Measurements from ENCODE around the gene INSR.
A peak's percentile ranks its signal among the peaks of the same experiment; 100 is the strongest.

The INSR gene

DNA sequence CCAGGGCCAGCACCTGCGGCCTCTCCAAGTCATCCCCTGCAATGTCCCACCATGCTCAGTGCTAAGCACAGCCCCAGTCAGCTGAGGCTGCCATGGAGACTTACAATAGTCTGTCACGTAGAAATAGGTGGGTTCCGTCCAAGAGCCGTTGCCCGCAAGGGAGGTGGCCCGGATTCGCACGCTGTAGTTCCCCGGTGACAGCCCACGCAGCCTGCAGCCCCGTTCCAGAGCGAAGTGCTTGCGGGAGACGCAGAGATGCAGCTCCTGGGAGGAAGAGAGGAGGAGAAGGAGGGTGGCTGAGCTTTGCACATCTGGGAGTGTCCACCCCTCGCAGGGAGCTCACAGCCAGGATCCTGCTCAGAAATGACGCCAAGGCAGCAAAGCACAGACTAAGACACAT lies 162.2 kb downstream of the INSR start:
- DNase-seq: no peak

DNA sequence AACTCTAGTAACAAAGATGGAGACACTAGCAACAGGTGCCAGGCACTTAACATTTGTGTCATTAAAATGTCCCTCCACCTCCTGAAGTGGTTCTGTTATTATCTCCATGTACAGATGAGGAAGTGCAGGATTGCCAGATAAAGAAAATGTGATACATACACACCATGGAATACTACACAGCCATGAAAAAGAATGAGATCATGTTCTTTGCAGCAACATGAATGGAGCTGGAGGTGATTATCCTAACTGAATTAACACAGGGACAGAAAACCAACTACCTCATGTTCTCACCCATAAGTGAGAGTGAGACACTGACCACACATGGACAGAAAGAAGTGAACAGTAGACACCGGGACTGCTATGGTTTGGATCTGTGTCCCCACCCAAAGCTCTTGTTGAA lies 164.2 kb downstream of the INSR start:
- no peak for DNase-seq

DNA sequence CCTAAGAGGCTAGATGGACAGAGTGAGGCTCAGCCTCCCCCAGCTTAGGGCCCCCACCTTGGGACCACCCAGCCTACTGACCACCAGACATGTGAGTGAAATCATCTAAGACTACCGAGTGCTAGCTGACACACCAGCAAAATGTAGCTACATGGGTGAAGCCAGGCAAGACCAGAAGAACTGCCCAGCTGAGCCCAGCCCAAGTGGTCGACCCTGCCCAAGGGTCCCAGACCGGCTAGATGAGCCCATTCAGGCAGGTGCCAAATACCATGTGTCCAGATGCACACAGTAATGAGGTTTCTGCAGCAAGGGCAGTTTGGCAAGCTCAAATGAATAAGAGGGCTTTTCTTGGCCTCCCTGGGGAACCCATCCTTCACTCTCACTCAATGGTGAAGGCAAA lies 168.1 kb downstream of the INSR start:
- DNase-seq: no peak

DNA sequence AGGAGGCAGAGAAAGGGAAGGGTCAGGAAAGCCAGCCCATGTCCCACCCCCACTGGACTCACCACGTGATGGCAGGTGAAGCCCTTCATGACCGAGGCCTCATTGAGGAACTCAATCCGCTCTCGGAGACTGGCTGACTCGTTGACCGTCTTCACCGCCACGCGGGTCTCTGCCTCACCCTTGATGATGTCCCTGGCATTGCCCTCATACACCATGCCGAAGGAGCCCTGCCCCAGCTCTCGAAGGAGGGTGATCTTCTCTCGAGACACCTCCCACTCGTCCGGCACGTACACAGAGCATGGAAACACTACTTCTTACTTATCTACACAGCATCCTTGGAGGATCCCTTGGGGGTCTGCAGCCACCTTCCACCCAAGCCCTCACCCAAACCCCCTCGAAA lies 169.0 kb downstream of the INSR start:
- no peak for DNase-seq

DNA sequence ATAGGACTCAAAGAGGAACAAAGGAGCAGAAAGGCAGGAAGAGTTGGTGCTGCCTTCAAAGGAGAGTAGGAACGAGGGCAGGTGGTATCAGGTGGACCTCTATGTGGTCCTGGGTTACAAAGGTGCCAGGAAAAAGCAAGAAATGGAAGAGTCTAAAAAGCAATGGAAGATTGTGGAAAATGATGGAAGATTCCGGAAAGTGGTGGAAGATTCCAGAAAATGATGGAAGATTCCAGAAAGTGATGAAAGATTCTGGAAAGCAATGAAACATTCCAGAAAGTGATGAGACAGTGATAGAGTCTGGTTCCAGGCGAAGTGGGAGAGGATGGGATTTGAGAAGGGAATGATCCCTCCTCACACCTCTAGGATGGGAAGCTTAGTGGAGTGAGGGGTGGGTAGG lies 169.4 kb downstream of the INSR start:
- DNase-seq: no peak

DNA sequence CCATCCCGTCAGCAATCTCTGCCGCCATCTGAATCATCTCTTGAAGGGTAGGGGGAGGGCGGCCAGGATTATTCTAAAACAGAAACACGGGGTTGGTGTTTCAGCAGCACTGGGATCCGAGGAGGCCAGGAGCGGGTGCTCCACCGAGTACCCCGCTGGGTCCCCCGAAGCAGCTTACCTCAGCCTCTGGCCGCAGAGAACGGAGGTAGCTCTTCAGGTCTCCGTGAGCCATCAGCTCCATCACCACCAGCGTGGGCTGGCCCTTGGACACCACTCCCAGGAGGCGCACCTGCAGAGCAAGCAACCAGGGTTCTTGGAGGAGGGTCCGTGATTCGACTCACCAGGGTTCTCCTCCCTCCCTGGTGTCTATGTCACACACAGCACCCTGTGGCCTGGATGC lies 171.5 kb downstream of the INSR start:
- no peak for DNase-seq

DNA sequence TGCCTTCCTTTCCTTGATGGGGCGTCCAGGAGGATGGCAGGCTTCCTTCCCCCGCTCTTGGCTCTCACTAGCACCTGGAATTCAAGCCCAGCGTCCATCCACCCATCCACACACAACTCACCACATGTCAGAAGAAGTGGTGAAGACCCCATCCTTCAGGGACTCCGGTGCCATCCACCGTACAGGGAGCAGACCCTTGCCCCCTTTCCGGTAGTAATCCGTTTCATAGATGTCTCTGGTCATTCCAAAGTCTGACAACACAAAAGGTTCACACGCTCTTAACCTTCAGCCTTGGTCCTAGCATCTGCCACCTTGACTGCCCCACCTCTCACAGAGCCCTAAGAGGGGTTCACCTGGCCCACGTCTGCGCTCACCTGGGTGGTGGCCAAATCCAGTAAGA lies 173.7 kb downstream of the INSR start:
- DNase-seq: no peak

DNA sequence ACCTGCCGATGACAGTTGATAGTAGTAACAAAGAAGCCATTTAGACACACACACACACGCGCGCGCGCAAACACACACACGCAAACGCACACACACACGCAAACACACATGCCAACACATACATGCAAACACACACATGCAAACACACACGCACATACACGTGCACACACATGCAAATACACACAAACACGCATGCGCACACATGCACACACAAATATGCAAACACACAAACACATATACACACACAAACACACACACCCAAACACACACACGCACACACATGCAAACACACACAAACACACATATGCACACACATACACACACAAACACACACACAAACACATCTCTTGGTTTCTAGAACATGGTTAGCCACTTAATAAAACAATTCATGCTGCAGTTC lies 174.6 kb downstream of the INSR start:
- DNase-seq: no peak

DNA sequence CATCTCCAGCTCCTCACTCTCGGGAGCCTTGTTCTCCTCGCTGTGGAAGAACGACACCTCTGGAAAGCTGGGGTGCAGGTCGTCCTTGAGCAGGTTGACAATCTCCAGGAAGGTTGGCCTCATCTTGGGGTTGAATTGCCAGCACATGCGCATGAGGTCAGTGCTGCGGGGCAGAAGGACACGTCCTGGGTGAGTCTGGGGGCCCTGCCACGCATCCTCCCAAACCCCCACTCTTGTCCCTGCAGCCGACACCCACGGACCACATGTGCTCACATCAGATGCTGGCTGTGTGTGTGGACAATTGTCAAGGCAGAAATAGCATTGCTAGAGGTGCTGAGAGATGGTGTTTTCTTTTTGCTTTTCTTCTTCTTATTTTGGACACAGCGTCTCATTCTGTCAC lies 177.0 kb downstream of the INSR start:
- no peak for DNase-seq

DNA sequence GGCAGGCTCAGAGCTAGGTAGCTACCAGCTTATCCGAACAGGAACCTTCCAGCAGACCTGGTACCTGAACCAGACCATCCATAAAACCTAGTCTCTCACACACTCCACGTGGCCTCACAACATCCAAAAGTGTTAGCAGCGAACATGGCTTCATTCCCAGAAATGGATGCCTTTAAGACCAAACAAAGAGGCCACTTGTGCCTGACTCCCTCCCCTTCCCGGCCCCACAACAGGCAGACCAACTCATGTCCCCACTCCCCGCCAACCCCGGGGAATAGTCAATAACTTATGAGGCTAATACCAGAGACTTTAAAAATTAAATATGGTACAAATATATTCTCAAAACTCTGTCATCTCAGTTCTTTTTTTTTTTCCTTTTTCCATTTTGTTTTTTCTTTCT lies 178.5 kb downstream of the INSR start:
- DNase-seq: no peak

DNA sequence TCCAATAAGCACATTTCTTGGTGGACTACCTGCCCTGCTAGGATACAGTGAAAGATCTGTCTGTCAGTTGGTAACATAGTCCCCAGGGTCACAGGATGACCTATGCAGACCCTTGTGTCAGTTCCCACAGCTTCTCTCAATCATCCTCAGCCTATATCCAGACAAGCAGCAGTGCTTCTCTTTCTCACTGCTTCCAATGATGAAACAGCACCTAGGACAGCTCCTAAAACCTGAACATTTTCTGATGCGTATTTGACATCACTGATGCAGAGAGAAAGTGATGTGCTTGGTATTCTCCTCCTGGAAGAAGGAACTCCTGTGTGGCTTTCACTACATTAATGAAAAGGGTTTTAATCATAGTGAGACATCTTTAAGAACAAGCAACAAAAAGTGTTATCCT lies 181.0 kb downstream of the INSR start:
- no peak for DNase-seq

DNA sequence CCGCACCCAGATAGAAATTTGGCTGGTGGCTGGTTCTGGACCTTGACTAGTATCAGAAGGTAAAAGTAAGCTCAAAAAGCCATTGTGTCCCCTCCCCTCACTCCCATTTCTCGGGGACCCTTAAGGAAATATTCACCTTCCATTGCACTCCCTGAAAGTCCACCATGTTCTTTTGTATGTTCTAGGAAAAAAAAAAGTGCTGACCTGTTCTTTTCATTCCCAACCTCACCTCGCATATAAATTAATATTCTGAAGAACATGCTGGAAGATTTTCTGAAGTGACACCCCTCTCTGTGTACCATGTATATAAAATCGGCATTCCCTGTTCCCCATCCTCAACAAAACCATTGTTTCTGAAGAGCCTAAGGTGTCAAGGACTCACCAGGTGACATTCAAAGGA lies 181.5 kb downstream of the INSR start:
- no peak for DNase-seq

DNA sequence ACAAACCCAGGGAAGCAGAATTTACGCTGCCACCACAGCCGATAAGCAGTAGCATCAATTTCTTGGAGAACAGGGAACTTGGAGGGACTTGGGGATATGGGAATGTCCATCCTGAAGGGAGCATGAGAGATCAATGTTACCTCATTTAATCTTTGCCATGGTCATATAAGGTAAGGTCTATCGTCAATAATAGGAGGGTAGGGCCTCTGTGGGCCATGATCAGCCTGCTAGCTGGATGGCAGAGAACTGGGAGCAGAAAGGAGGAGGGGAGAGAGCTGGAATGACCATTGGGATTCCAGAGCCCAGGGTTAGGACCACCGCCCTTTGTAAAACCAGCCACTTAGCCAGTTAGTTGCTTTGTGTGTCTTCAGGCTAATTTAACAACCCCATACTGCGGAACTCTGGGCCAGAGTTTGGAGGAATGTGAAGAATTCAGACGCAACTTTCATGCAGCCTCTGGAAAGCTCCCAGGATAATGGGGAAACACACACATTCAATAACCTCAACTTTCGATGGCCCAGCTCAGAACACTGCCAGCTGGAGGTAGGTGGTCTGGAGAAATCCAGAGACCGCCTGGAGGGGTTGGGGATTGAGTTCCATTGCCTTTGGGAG lies 184.4 kb downstream of the INSR start:
- no peak for DNase-seq

DNA sequence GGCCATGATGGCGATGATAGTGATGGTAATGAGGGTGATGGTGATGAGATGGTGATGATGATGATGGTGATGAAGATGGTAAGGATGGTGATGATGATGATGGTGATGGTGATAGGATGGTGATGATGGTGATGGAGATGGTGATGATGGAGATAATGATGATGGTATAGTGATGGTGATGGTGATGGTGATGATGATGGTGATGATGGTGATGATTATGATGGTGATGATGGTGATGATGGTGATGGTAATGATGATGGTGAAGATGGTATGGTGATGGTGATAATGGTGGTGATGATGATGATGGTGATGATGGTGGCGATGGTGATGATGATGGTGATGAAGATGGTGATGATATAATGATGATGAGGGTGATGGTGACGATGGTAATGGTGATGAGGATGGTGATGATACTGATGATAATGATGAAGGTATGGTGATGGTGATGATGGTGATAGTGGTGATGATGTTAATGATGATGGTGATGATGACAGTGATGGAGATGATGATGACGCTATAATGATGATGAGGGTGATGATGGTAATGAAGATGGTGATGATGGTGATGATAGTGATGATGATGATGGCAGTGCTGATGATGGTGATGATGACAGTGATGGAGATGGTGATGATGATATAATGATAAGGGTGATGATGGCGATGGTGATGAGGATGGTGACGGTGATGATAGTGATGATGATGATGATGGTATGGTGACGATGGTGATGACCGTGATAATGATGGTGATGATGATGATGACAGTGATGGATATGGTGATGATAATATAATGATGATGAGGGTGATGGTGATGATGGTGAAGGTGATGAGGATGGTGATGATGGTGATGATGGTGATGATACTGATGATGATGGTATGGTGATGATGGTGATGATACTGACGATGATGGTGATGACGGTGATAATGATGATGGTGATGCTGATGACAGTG lies 187.2 kb downstream of the INSR start:
- DNase-seq: no peak

DNA sequence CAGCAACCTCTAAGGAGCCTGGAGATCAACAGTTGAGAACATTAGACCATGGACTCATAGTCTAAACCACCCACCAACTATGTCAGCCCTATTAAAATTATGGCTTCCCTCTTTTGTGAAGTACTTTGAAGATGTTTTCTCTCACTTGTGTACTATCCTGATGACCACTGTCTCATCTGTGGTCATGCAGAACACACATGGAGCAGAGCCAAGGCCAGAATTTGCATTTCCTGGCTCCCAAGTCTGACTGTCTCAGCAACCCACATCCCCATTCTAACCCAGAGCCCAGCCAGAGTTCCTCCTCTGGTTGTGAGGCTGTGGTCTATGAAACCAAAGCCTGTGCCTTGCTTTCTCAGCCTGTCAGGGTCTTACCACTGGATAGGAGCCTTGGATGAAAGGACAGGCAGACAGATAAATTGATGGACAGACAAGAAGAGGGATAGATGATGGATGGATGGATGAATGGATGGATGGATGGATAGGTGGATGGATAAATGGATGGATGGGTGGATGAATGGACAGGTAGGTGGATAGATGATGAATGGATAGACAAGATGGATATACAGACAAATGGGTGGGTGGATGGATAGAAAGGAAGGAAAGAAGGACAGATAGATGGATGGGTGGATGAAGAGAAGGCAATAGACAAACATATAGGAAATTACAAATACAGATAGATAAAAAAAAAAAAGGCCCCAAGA lies 189.3 kb downstream of the INSR start:
- no peak for DNase-seq

DNA sequence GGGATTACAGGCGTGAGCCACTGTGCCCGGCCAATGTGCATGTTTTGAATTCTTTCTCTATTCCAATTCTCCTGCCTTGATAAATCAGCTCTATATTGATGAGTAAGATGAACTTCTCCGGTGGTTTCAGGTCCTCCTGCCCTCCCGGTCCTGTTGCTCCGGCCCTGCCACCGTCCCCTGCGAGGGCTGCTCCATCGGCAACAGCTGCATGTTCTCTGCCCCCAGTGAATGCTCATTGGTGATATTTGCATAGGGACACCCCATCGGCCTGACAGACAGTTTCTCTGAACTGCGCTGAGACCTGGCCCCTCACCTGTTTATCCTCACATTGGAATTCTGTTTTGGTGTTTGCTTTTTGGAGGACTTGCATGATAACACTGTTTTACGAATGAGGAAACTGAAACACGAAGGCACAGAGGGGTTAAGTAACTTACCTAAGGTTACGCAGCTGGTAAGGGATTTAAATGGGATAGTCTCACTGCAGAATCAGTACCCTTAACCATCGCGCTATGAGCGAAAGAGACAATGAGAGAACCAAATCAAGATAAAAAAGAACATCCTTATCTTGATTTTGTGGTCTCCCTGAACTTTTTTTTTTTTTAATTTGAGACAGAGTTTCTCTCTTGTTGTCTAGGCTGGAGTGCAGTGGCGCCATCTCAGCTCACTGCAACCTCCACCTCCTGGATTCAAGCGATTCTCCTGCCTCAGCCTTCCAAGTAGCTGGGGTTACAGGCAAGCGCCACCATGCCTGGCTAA lies 192.5 kb downstream of the INSR start:
- no peak for DNase-seq

DNA sequence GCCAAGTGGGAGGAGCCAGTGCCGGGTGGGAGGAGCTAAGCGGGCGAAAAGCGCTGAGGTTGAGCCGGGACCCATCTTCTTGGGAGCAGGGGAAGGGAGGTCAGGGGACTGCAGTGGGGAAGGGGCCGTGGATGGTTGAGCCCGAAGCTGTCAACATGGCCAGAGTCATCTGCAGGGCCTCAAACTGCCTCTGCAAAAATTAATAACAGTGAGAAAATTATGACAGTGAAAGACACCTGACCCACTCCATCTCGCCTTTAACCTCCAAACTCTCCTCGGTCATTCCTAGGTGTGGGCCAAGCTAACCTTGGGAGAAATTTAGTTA lies 194.7 kb downstream of the INSR start:
- DNase-seq: no peak

DNA sequence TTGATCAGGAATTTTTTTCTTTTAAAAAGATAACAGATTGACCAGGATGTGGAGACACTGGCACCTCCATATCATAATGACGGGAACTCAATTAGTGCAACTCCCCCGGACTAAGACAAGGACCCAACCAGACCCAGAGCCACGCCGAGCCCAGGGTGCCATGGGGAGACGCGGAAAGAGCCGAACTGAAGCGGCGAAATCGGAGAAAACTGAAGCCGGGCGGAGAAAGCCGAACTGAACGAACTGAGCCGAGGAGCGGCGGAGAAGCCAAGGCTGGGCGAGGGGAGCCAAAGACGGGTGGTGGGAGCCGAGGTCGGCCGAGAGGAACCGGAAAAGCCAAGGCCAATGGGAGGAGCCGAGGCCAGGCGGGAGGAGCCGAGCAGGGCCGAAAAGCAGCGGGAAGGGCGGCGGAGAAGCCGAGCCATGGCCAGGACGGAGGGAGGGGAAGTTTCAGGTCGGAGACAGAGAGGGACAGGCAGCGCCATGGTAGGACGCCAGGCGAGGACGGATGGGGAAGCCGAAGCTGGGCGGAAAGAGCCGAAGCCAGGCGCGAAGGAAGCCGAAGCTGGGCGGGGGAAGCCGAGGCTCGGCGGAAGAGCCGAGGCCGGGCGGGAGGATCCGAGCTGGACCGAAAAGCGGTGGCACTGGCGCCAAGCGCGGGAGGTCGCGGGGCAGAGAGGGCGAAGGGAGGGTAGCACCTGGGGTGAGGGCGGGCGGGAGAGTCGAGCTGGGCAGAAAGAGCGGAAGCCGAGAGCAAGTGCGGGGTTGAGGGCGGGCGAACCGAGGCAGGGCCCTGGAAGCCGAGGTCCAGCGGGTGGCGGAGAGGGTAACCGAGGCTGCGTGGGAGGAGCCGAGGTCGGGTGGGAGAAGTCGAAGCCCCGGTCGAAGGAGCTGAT lies 195.3 kb downstream of the INSR start:
- DNase-seq: peak; percentile 94

DNA sequence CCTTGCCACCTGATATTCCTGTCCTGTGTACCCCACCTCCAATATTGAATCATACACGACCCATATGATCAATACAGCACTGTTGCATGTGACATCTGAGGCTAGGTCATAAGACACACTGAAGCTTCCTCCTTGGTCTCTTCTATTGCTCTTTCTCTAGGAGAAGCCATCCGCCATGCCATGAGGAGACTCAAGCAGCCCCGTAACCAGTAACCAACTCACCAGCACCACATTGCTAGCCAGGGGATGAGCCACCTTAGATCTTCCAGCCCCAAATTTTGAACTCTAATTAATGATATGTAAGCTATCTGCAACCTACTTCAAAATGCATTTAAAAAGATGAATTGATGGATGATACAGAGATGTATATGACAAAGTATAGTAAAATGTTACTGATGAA lies 196.1 kb downstream of the INSR start:
- no peak for DNase-seq

DNA sequence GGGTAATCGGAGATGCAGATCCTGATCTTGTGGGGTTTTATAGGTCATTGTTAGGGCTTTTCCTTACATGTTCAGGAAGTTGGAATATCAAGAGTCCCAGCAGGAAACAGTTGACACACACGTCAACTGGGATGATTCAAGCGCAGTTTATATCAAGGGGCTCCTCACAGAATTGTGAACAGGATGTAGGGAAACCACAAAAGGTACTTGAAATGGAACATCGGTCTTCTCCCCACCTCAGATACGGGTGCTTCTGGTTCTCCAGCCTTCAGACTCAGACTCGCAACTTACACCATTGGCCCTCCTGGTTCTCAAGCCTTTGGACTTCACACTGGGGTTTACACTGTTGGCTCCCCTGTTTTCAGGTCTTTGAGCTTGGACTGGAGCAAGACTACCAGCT lies 205.2 kb downstream of the INSR start:
- no peak for DNase-seq

DNA sequence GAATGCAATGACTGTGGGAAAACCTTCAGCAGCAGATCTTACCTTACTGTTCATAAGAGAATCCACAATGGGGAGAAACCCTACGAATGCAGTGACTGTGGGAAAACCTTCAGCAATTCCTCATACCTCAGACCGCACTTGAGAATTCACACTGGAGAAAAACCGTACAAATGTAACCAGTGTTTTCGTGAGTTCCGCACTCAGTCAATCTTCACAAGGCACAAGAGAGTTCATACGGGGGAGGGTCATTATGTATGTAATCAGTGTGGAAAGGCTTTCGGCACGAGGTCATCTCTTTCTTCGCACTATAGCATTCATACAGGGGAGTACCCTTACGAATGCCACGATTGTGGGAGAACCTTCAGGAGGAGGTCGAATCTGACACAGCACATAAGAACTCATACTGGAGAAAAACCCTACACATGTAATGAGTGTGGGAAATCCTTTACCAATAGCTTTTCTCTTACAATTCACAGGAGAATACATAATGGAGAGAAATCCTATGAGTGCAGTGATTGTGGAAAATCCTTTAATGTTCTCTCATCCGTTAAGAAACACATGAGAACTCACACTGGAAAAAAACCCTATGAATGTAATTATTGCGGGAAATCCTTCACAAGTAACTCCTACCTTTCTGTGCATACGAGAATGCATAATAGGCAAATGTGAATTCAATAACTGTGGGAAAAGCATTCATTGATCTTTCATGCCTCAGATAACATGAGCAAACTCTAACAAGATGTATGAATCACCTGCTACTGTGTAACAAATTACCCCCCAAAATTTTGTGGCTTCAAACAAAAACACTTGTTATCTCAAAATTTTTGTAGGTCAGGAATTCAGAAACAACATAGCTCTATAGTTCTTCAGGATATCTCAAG lies 210.9 kb downstream of the INSR start:
- peak; percentile 15 for DNase-seq
